BE2C (cell line): ENCODE data around the gene CGB7.

Experiments
- DNase-seq: peaks from one replicate; pipeline ENCODE4 v3.0.0-alpha.2; 2020
- H3K27me3 ChIP-seq: fragments of 250-450 bp; sonication (Bioruptor Pico); 2 replicates; pipeline ENCODE4 v1.5.1; 2020; ENCODE audit warnings: mild to moderate bottlenecking
- H3K36me3 ChIP-seq: fragments of 250-450 bp; sonication (Bioruptor Pico); 2 replicates; pipeline ENCODE4 v1.5.1; 2020; ENCODE audit warnings: mild to moderate bottlenecking
- H3K4me1 ChIP-seq: fragments of 250-450 bp; sonication (Bioruptor Pico); 2 replicates; pipeline ENCODE4 v1.5.1; 2020
- H3K4me3 ChIP-seq: 2 replicates; pipeline ENCODE4 v1.5.1; 2011; ENCODE audit warnings: low read depth, low read length
- H3K9me3 ChIP-seq: fragments of 250-450 bp; sonication (Bioruptor Pico); 2 replicates; pipeline ENCODE4 v1.5.1; 2020
- TF ChIP-seq, protein P1 (sequence below): IDR thresholded peaks from 2 replicates; pipeline ENCODE4 v1.5.1; 2012; ENCODE audit warnings: mild to moderate bottlenecking, low read depth, low read length

The CGB7 gene

DNA sequence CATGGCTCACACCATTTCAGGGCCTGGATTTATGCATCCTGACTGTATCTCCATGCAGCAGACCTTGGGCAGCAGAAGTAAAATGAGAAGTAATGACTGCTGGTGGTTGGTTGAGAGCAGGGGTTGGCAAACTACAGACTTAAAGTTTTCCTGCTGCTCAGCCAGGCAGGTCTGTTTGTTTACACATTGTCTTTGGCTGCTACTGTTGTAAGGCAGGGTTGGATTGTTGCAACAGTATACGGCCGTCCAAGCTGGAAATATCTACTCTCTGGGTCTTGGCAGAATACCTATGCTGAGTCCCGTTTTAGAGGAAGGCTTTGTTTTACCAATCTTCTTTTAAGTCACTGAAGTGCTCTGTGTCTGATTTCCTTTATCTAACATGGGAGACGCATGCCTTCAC is 41.2 kb upstream of the CGB7 start:
- Histone ChIP-seq H3K27me3 (no peaks in the 10 kb centered on the region), H3K36me3 (peaks cover 82% of the 10 kb centered on the region), H3K4me3 (no peak overlapping the region), H3K4me1 (peaks cover 5% of the 10 kb centered on the region), H3K9me3 (no peaks in the 10 kb centered on the region)
- DNase-seq = no peak
- TF ChIP-seq, protein P1, sequence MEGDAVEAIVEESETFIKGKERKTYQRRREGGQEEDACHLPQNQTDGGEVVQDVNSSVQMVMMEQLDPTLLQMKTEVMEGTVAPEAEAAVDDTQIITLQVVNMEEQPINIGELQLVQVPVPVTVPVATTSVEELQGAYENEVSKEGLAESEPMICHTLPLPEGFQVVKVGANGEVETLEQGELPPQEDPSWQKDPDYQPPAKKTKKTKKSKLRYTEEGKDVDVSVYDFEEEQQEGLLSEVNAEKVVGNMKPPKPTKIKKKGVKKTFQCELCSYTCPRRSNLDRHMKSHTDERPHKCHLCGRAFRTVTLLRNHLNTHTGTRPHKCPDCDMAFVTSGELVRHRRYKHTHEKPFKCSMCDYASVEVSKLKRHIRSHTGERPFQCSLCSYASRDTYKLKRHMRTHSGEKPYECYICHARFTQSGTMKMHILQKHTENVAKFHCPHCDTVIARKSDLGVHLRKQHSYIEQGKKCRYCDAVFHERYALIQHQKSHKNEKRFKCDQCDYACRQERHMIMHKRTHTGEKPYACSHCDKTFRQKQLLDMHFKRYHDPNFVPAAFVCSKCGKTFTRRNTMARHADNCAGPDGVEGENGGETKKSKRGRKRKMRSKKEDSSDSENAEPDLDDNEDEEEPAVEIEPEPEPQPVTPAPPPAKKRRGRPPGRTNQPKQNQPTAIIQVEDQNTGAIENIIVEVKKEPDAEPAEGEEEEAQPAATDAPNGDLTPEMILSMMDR = no peak

DNA sequence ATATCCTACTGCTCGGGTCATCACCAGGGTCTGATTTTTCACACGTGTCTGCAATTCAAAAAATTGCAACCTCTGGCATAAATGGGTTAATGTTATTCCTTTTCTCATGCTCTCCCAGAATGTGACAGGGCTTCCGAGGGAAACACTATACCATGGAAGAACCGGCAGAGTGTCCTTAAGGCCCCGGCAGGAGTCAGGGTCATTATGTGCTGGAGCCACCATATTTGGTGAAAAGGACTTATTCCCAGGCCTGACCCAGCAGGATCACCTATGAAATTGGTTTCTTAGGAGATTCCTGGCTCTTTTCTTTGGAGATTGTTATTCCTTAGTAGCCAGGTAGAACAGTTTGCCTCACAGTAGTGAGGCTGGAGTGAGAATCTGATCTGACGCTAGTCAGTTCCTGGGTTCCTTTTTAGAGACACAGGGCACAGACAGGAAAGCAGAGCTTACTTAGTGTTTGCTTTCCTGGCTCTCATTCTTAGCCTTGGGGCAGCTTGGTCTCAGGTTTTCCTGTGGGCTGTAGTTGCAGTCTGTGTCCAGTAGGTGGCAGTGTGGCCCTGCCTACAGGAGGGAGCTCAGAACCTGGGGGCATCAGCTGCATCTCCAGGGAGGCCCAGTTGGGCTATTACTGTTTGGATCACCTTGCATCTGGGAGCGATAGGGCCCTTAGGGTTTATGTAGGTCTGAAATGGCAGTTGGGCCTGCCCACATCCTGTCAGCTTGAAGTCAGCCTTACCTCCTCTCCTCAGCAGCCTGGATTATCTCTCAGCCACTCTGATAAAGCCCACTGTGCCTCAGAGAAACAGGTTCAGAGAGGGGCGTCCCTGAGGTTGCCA is 40.1 kb upstream of the CGB7 start:
- Histone ChIP-seq H3K4me3 (no peak overlapping the region), H3K9me3 (no peaks in the 10 kb centered on the region), H3K4me1 (no peaks in the 10 kb centered on the region), H3K27me3 (no peaks in the 10 kb centered on the region), H3K36me3 (peaks cover 82% of the 10 kb centered on the region)
- peak; percentile 77 for DNase-seq
- TF ChIP-seq, protein P1 = peak; percentile 99

- Histone ChIP-seq H3K4me3 (no peak overlapping the region), H3K27me3 (no peaks in the 10 kb centered on the region), H3K4me1 (no peaks in the 10 kb centered on the region), H3K36me3 (peaks cover 89% of the 10 kb centered on the region), H3K9me3 (no peaks in the 10 kb centered on the region)
- TF ChIP-seq, protein P1 = no peak
- DNase-seq = no peak
Observed at GRCh38 chr19:49094505-49095482, 37.2 kb upstream of the CGB7 start.

- no peak overlapping the region for H3K4me3 ChIP-seq
- TF ChIP-seq, protein P1 = no peak
- no peaks in the 10 kb centered on the region for H3K9me3 ChIP-seq
- DNase-seq = no peak
- peaks cover 84% of the 10 kb centered on the region for H3K36me3 ChIP-seq
- H3K27me3 ChIP-seq = no peaks in the 10 kb centered on the region
- H3K4me1 ChIP-seq = no peaks in the 10 kb centered on the region
Observed at GRCh38 chr19:49092686-49093085, 35.1 kb upstream of the CGB7 start.

DNA sequence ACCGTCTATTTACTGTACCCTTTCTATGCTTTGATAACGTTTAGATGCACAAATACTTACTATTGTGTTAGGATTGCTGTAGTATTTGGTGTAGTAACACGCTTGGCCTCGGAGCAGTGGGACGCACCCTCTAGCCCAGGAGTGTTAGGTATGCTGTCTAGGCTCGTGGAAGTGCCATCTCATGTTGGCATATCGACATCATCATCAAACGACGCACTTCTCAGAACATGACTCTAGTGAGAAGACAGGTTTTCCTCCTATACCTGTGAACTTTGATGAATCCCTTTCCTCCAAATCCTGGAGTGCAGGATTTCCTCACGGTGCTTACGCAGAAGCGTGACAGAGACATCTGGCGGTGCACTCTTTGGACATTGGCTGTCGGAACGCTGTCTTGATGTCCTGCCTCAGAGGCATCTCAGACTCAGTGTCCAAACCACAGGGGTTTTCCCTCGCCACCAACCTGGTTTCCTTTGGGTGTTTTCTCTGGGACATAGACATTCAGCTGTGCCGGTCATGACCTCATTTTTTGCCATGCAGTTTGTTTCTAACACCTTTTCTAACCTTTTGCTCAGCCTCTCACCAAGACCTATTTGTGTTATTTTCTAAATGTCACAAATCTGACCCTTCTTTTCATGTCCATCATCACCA is 34.0 kb upstream of the CGB7 start:
- no peak for DNase-seq
- Histone ChIP-seq H3K27me3 (no peaks in the 10 kb centered on the region), H3K36me3 (peaks cover 85% of the 10 kb centered on the region), H3K4me3 (no peak overlapping the region), H3K9me3 (no peaks in the 10 kb centered on the region), H3K4me1 (no peaks in the 10 kb centered on the region)
- TF ChIP-seq, protein P1 = no peak
